GM04503 (cell line): Measurements from ENCODE around the gene ALDH3A1.

Source experiments
- DNase-seq: peaks from one replicate; pipeline ENCODE4 v3.0.0-alpha.2; 2012; ENCODE audit warnings: low read depth

The ALDH3A1 gene

GRCh38 chr17:19740933-19741332 is 7.2 kb downstream of the ALDH3A1 start:
- no peak for DNase-seq

GRCh38 chr17:19739241-19740201 is 8.6 kb downstream of the ALDH3A1 start:
- DNase-seq: no peak

- DNase-seq: no peak
Measured at GRCh38 chr17:19738757-19739156, 9.3 kb downstream of the ALDH3A1 start.

GRCh38 chr17:19738073-19738449 is 10.0 kb downstream of the ALDH3A1 start:
- no peak for DNase-seq

- DNase-seq: no peak
Measured at GRCh38 chr17:19737305-19738072, 10.6 kb downstream of the ALDH3A1 start.

GRCh38 chr17:19736071-19736470 is 12.0 kb downstream of the ALDH3A1 start:
- DNase-seq: no peak

GRCh38 chr17:19733953-19734526 is 14.1 kb downstream of the ALDH3A1 start:
- DNase-seq: no peak

- DNase-seq: no peak
Measured at GRCh38 chr17:19731626-19732025, 16.5 kb downstream of the ALDH3A1 start.

- DNase-seq: no peak
Measured at GRCh38 chr17:19730843-19731242, 17.3 kb downstream of the ALDH3A1 start.

- DNase-seq: no peak
Measured at GRCh38 chr17:19729900-19730299, 18.2 kb downstream of the ALDH3A1 start.

- peak; percentile 91 for DNase-seq
Measured at GRCh38 chr17:19728084-19728495, 20.0 kb downstream of the ALDH3A1 start.

- DNase-seq: peak; percentile 94
Measured at GRCh38 chr17:19727501-19728078, 20.5 kb downstream of the ALDH3A1 start.

- no peak for DNase-seq
Measured at GRCh38 chr17:19726631-19727376, 21.3 kb downstream of the ALDH3A1 start.

GRCh38 chr17:19725486-19725885 is 22.6 kb downstream of the ALDH3A1 start:
- no peak for DNase-seq

- no peak for DNase-seq
Measured at GRCh38 chr17:19724501-19725420, 23.3 kb downstream of the ALDH3A1 start.

- DNase-seq: no peak
Measured at GRCh38 chr17:19723964-19724363, 24.1 kb downstream of the ALDH3A1 start.

GRCh38 chr17:19720631-19721426 is 27.3 kb downstream of the ALDH3A1 start:
- DNase-seq: no peak

- no peak for DNase-seq
Measured at GRCh38 chr17:19720210-19720475, 28.0 kb downstream of the ALDH3A1 start.

GRCh38 chr17:19719355-19720209 is 28.5 kb downstream of the ALDH3A1 start:
- no peak for DNase-seq
